ENCODE results near the gene PTPN2.

PTPN2 gene

GRCh38 chr18:12857215-12857905 lies 26.7 kb downstream of the PTPN2 start:
- DNase-seq: no peak

- no peak for DNase-seq
Measured at GRCh38 chr18:12855916-12856315, 28.1 kb downstream of the PTPN2 start.

GRCh38 chr18:12852566-12853315 lies 31.3 kb downstream of the PTPN2 start:
- DNase-seq: no peak

GRCh38 chr18:12851716-12852115 lies 32.3 kb downstream of the PTPN2 start:
- no peak for DNase-seq

- no peak for DNase-seq
Measured at GRCh38 chr18:12849548-12849947, 34.5 kb downstream of the PTPN2 start.

GRCh38 chr18:12848405-12848804 lies 35.6 kb downstream of the PTPN2 start:
- no peak for DNase-seq

- DNase-seq: no peak
Measured at GRCh38 chr18:12844391-12844790, 39.6 kb downstream of the PTPN2 start.

- DNase-seq: no peak
Measured at GRCh38 chr18:12843420-12844350, 40.4 kb downstream of the PTPN2 start.

- DNase-seq: no peak
Measured at GRCh38 chr18:12842459-12843380, 41.3 kb downstream of the PTPN2 start.

GRCh38 chr18:12841070-12841469 lies 43.0 kb downstream of the PTPN2 start:
- no peak for DNase-seq

GRCh38 chr18:12840382-12840781 lies 43.7 kb downstream of the PTPN2 start:
- DNase-seq: no peak

GRCh38 chr18:12839526-12840196 lies 44.4 kb downstream of the PTPN2 start:
- no peak for DNase-seq

GRCh38 chr18:12839057-12839525 lies 44.9 kb downstream of the PTPN2 start:
- no peak for DNase-seq

- DNase-seq: no peak
Measured at GRCh38 chr18:12838178-12838634, 45.8 kb downstream of the PTPN2 start.

GRCh38 chr18:12837747-12838146 lies 46.3 kb downstream of the PTPN2 start:
- DNase-seq: no peak

- DNase-seq: no peak
Measured at GRCh38 chr18:12836551-12836950, 47.5 kb downstream of the PTPN2 start.

GRCh38 chr18:12828116-12829051 lies 55.7 kb downstream of the PTPN2 start:
- DNase-seq: no peak

- DNase-seq: no peak
Measured at GRCh38 chr18:12827588-12827987, 56.4 kb downstream of the PTPN2 start.

GRCh38 chr18:12825230-12825629 lies 58.8 kb downstream of the PTPN2 start:
- DNase-seq: no peak

- DNase-seq: no peak
Measured at GRCh38 chr18:12823892-12824291, 60.1 kb downstream of the PTPN2 start.

Data from NCI-H1105 (cell line).